ENCODE measurements around the gene KDM4B.

KDM4B gene

GRCh38 chr19:5141850-5142724 lies 173.2 kb downstream of the KDM4B start:
- DNase-seq = no peak

DNA sequence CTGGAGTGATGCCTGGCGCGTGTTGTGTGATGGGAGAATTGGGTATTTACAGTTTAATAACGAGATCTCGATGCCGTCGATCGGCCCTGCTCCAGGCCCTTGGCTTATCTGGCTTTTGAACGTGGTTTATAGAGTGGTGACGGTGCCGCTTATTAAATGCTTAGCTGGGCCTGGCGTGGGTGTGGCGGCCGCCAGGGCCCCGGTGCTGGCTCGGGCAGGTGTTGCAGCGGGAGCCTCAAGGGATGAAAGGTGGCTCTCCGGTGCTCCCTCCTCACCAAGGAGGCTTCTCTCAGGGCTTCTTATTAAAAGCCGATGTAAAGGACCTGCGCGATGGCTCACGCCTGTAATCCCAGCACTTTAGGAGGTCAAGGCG lies 173.8 kb downstream of the KDM4B start:
- DNase-seq = no peak

DNA sequence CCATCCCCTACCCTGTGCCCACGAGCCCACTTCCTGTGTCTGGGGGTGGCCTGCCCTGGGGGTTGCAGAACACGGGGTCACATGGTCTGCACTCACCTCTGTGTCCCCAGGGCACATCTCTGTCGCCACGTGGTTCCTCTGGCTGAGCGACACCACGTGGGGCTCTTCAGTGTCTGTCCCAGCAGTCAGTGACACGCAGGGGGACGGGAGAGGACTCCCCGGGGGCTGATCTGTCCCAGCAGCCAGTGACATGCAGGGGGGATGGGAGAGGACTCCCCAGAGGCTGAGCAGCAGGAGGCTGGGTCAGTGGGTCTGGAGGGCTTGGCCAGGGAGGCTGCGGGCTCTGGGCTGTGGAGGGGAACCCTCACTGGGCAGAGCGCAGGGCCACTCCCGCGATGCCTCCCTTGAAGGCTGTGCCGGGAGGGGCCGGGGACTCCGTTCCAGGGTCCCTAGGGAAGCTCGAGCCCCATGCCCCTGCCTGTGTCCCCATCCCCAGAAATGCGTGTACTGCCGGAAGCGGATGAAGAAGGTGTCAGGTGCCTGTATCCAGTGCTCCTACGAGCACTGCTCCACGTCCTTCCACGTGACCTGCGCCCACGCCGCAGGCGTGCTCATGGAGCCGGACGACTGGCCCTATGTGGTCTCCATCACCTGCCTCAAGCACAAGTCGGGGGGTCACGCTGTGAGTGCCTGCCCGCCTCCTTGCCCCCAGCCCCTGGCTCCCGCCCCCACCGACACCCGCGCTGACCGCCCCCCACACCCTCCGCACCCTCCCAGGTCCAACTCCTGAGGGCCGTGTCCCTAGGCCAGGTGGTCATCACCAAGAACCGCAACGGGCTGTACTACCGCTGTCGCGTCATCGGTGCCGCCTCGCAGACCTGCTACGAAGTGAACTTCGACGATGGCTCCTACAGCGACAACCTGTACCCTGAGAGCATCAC lies 174.8 kb downstream of the KDM4B start:
- no peak for DNase-seq

- DNase-seq = no peak
These were observed 175.7 kb downstream of the KDM4B start for GRCh38 chr19:5144545-5145179.

- DNase-seq = no peak
These were observed 176.9 kb downstream of the KDM4B start for GRCh38 chr19:5145521-5146511.

DNA sequence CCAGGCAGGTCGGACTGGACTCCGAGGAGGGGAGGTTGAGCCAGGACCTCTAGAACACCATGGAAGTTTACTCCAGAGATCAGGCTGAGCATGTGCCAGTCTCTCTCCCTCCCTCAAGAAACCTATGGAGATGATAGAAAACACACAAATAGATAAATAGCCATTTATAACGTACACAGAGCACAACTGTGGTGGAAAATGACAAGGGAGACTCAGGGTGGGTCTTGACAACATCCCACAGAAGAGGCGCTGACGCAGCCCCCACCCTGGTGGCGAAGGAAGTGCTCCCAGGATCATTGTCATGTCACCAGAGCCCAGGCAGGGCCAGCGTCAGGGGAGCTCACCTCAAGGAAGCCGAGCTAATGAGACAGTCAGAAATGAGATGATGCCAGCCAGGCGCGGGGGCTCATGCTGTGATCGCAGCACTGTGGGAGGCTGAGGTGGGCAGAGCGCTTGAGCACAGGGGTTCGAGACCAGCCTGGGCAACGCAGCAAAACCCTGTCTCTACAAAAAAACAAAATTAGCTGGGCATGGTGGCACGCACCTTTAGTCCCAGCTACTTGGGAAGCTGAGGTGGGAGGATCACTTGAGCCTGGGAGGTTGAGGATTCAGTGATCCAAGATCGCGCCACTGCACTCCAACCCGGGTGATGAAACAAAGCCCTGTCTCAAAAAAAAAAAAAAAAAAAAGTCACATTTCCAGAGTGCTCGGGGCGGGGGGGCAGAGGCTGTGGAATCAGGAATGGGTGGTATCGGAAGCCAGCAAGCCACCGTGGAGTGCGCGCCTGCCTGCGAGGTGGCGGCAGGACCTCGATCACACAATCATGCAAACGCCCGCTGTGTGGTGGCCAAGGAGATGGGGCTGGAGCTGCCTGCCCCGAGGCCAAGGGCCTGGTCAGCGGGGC lies 178.4 kb downstream of the KDM4B start:
- DNase-seq = peak; percentile 33

DNA sequence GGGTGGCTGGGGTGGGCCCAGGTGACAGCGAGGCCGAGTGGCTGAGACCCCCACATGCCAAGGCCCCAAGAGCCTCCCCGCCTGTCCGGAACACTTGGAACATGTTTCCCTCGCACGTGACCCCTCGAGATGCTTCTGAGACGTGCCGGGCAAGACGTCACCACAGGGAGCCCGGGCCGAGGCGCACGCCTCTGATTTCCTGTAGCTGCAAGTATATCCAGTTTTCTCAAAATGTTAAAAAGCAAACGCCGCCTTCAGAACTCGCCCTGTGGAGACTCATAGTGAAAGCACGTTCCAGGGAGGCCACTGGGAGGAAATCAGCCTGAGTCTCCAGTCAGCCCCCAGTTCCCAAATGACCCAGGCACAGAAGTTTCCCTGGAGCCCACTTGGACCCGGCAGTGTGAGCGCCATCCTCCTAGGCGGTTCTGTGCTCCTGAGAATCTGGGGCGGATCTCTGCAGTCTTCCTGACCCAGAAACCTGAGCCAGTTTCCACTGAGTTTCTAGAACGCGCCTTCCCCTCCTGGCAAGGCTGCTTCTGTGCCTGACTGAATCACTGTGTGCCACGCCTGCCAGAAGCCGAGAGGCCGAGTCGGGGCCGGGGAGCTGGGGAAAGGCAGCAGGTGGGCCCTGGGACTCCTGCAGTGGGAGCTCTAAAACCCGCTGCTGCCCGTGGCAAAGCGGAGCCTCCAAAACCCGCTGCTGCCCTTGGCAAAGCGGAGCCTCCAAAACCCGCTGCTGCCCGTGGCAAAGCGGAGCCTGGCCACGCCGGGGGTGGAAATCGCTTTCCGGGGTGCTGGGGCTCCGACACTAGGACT lies 179.3 kb downstream of the KDM4B start:
- DNase-seq = no peak

DNA sequence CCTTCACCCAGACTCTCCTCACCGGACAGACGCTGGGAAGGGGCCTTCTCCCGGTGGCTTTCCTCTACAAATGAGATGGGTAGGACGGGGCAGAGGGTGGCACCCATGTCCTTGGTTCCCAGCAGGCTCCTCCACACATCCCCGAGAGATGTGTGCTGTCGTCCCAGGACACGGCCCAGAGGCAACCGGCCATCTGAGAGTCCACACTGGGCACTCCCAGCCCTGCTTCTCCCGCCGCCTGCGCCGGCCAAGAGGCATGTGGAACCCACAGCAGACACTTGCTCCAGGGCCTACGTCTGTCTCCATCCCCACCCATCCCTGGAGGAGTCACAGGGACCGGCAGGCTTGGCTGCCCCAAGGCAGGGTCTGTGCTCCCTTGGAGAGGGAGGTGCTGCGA lies 179.9 kb downstream of the KDM4B start:
- DNase-seq = peak; percentile 40

- DNase-seq = peak; percentile 55
These were observed 180.6 kb downstream of the KDM4B start for GRCh38 chr19:5149508-5149907.

- DNase-seq = peak; percentile 53
These were observed 181.3 kb downstream of the KDM4B start for GRCh38 chr19:5149932-5150901.

DNA sequence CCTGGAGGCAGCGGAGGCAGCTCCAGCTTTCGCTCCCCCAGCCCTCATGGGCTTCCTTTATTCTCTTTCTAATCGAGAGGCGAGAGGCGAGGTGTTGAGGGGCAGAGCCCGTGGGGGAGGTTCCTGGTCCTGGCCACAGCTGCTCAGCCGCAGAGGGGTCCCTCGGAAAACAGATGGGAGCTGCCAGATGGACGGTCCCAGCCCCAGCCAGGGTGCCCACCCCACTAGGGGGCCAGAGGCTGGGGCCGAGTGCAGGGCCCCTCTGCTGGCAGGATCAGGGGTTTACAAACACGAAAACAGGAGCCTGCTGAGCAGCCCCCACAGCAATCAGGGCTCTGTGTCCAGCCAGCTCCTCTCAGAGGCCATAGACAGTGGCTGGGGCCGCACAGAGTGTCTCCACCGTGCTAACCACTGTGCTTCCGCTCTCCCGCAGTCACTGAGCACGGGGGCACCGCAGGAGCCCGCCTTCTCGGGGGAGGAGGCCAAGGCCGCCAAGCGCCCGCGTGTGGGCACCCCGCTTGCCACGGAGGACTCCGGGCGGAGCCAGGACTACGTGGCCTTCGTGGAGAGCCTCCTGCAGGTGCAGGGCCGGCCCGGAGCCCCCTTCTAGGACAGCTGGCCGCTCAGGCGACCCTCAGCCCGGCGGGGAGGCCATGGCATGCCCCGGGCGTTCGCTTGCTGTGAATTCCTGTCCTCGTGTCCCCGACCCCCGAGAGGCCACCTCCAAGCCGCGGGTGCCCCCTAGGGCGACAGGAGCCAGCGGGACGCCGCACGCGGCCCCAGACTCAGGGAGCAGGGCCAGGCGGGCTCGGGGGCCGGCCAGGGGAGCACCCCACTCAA lies 182.2 kb downstream of the KDM4B start:
- DNase-seq = no peak

GRCh38 chr19:5152013-5152763 lies 183.3 kb downstream of the KDM4B start:
- DNase-seq = no peak

DNA sequence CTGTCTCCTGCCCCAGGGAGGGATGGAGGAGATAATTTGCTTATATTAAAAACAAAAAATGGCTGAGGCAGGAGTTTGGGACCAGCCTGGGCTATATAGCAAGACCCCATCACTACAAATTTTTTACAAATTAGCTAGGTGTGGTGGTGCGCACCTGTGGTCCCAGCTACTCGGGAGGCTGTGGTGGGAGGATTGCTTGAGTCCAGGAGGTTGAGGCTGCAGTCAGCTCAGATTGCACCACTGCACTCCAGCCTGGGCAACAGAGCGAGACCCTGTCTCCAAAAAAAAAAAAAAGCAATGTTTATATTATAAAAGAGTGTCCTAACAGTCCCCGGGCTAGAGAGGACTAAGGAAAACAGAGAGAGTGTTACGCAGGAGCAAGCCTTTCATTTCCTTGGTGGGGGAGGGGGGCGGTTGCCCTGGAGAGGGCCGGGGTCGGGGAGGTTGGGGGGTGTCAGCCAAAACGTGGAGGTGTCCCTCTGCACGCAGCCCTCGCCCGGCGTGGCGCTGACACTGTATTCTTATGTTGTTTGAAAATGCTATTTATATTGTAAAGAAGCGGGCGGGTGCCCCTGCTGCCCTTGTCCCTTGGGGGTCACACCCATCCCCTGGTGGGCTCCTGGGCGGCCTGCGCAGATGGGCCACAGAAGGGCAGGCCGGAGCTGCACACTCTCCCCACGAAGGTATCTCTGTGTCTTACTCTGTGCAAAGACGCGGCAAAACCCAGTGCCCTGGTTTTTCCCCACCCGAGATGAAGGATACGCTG lies 184.0 kb downstream of the KDM4B start:
- DNase-seq = no peak

- no peak for DNase-seq
These were observed 184.8 kb downstream of the KDM4B start for GRCh38 chr19:5153601-5154128.

DNA sequence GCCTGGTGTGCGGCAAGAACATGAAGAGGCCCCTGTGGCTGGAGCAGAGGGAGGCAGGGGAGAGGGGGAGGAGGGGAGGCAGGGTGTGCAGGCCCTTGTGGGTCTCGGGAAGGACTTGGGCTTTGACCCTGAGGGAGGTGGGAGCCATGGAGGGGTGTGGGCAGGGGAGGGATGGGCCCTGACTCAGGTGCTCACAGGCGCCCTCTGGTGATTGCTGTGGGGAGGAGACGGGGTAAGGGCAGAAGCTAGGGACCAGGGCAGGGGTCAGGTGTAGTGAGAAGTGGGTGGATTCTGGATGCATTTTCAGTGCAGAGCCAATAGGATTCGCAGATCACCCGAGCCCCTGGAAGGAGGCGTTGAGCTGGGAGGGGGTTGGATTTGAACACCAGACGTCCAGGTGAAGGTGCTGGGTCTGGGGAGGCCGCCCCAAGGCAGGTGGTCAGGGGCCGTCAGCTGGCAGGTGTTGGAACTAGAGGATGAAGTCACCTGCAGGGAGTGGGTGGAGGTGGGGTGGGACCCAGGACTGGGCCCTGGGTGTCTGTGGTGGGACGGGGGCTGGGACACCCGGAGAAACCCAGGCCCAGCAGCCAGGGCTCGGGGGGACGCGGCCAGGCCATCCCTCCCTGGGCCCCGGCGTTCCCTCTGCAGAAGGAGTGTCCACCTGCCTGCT lies 185.4 kb downstream of the KDM4B start:
- DNase-seq = peak; percentile 80
